Left colon (tissue), 2 donors: ENCODE measurements around the gene DNAJC22. TPM values are rescaled to one million over a fixed set of nuclear protein-coding genes. Genes with fewer than 3 reads are reported as not detected.

ENCODE experiments used
- total RNA-seq, 2 donors: library from RNA; stranded (reverse); fragmentation: NEBNext Ultra II Directional; extraction: Animal tissue kit (Norgen Biotek cat#: 25700); gene quantifications; one replicate each; pipeline ENCODE4 v1.2.1, GENCODE V29; 2021
- donor health status: DM: no; HTN: no; CAD: no.
- donor health status: DM: yes; HTN: yes; CAD: no.

Gene DNAJC22
- total RNA-seq, 2 donors from 2014 or later, result 40.2 to 45.6 TPM

Other genes starting within 250 kb of the DNAJC22 start
- 10 to 100 TPM; 44.7 to 49.6 TPM for gene LMBR1L, start 236.0 kb upstream of the DNAJC22 start, total RNA-seq
- gene TUBA1B, start 215.5 kb upstream of the DNAJC22 start, total RNA-seq, result 100 to 1,000 TPM; 298 to 454 TPM
- 10 to 100 TPM; 12.8 to 57.7 TPM for gene TUBA1A, start 157.8 kb upstream of the DNAJC22 start, total RNA-seq
- gene TUBA1C, start 81.8 kb upstream of the DNAJC22 start, total RNA-seq, result 100 to 1,000 TPM; 260 to 267 TPM
- 10 to 100 TPM in 1 of 2 donors, 1 to 10 TPM in 1; 5.5 to 14.3 TPM for gene PRPH, start 51.7 kb upstream of the DNAJC22 start, total RNA-seq
- 10 to 100 TPM in 1 of 2 donors, 1 to 10 TPM in 1; 4.9 to 12.4 TPM for gene TROAP, start 23.6 kb upstream of the DNAJC22 start, total RNA-seq
- gene C1QL4, start 9.7 kb upstream of the DNAJC22 start, total RNA-seq, result not detected
- gene SPATS2, start 20.6 kb downstream of the DNAJC22 start, total RNA-seq, result 10 to 100 TPM; 15.5 to 18.9 TPM
- under 1 TPM in 1 of 2 donors, not detected in 1; 0.14 TPM for gene KCNH3, start 192.1 kb downstream of the DNAJC22 start, total RNA-seq
- gene MCRS1, start 221.3 kb downstream of the DNAJC22 start, total RNA-seq, result 10 to 100 TPM; 62.3 to 66.1 TPM